ENCODE results near the gene ST3GAL3. TPM values are rescaled to one million over a fixed set of nuclear protein-coding genes. Genes with fewer than 3 reads are reported as not detected.
"Not testable (repeated sequence)": the region's sequence is repeated elsewhere in the genome, so short reads cannot be mapped to it uniquely, and the experiment has no call there.

Gene ST3GAL3
- total RNA-seq, 1 donor from 2014 or later: 13.6 TPM

DNA sequence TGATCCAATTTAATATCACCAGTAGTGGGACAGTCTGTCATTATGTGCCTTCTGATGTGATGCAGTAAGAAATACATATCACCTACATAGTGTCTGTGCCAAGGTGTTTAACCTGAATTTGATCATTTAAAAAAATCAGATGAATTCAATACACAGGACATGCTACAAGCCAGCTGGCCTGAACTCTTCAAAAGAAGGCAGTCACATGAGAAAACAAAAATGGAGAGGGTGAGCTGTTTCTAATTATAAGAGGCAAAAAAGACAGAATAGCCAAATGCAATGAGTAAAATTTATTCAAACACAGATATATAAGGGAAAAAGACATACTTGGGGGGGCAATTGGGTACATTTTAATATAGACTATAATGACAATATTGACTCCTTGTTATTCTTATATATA, 66.5 kb downstream of the ST3GAL3 start:
- H3K4me2 ChIP-seq: no peak overlapping the region

DNA sequence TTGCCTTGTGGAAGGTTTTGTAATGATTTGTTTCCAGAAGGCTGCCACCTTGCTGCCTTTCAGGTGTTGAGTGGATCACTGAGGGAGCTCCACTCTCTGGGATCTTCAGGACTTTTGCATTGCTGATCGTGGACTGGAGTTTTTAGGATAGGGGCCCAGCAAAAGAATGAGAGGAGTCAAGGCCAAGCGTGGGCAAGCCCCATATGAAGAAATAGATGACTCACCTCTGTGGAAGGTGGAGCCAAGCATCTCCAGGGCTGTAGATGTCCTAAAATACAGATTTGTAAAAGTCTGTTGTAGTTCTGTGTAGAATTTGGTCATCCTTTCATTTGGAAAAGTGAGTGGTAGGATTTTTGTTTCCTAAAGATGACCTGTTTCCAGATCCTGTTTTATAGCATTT, 67.0 kb downstream of the ST3GAL3 start:
- H3K9me3 ChIP-seq (ENCODE audit: low read depth): no peaks in the 10 kb centered on the region
- no peaks in the 10 kb centered on the region for H3K4me1 ChIP-seq
- H3K9ac ChIP-seq: no peak overlapping the region
- no peak for DNase-seq (ENCODE audit: low spot score)
- Mint-ChIP-seq H3K4me1 (no peaks in the 10 kb centered on the region), H3K4me3 (no peak overlapping the region), H3K36me3 (peaks cover 27% of the 10 kb centered on the region), H3K9me3 (peaks cover 9% of the 10 kb centered on the region), H3K27me3 (ENCODE audit: insufficient read depth, low read depth) (no peaks in the 10 kb centered on the region), H3K27ac (no peak overlapping the region)
- H3K36me3 ChIP-seq: peaks cover 3% of the 10 kb centered on the region
- no peak overlapping the region for H3K4me2 ChIP-seq
- no peaks in the 10 kb centered on the region for H3F3A ChIP-seq (ENCODE audit: low read depth)
- H3K4me3 ChIP-seq: no peak overlapping the region
- H3K79me2 ChIP-seq (ENCODE audit: low read depth): peaks cover 12% of the 10 kb centered on the region
- no peaks in the 10 kb centered on the region for H4K20me1 ChIP-seq (ENCODE audit: low read depth)
- H3K27ac ChIP-seq: no peak overlapping the region
- H2AFZ ChIP-seq (replicated peaks): no peak overlapping the region
- no peaks in the 10 kb centered on the region for H3K27me3 ChIP-seq
- no peak for TF ChIP-seq EZH2phosphoT487 (IDR thresholded peaks at IDR 0.05)
- TF ChIP-seq, protein P1, sequence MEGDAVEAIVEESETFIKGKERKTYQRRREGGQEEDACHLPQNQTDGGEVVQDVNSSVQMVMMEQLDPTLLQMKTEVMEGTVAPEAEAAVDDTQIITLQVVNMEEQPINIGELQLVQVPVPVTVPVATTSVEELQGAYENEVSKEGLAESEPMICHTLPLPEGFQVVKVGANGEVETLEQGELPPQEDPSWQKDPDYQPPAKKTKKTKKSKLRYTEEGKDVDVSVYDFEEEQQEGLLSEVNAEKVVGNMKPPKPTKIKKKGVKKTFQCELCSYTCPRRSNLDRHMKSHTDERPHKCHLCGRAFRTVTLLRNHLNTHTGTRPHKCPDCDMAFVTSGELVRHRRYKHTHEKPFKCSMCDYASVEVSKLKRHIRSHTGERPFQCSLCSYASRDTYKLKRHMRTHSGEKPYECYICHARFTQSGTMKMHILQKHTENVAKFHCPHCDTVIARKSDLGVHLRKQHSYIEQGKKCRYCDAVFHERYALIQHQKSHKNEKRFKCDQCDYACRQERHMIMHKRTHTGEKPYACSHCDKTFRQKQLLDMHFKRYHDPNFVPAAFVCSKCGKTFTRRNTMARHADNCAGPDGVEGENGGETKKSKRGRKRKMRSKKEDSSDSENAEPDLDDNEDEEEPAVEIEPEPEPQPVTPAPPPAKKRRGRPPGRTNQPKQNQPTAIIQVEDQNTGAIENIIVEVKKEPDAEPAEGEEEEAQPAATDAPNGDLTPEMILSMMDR (IDR thresholded peaks at IDR 0.05): no peak
- no peak for TF ChIP-seq EZH2 (IDR thresholded peaks at IDR 0.05)

More for the DNA sequence above, 66.5 kb downstream of the ST3GAL3 start:
- Histone ChIP-seq H3K79me2 (ENCODE audit: low read depth) (peaks cover 17% of the 10 kb centered on the region), H3F3A (ENCODE audit: low read depth) (peaks cover under 1% of the 10 kb centered on the region), H3K27ac (no peak overlapping the region), H3K4me1 (no peaks in the 10 kb centered on the region), H3K9ac (no peak overlapping the region), H3K27me3 (no peaks in the 10 kb centered on the region), H3K9me3 (ENCODE audit: low read depth) (no peaks in the 10 kb centered on the region), H3K36me3 (peaks cover 3% of the 10 kb centered on the region), H4K20me1 (ENCODE audit: low read depth) (no peaks in the 10 kb centered on the region), H3K4me3 (no peak overlapping the region), H2AFZ (replicated peaks) (no peak overlapping the region)
- Mint-ChIP-seq H3K4me3 (no peak overlapping the region), H3K4me1 (no peaks in the 10 kb centered on the region), H3K36me3 (peaks cover 21% of the 10 kb centered on the region), H3K9me3 (peaks cover 4% of the 10 kb centered on the region), H3K27me3 (ENCODE audit: insufficient read depth, low read depth) (no peaks in the 10 kb centered on the region), H3K27ac (no peak overlapping the region)
- no peak for DNase-seq (ENCODE audit: low spot score)
- no peak for TF ChIP-seq EZH2 (IDR thresholded peaks at IDR 0.05)
- TF ChIP-seq EZH2phosphoT487 (IDR thresholded peaks at IDR 0.05): no peak
- TF ChIP-seq, protein P1 (IDR thresholded peaks at IDR 0.05): no peak

DNA sequence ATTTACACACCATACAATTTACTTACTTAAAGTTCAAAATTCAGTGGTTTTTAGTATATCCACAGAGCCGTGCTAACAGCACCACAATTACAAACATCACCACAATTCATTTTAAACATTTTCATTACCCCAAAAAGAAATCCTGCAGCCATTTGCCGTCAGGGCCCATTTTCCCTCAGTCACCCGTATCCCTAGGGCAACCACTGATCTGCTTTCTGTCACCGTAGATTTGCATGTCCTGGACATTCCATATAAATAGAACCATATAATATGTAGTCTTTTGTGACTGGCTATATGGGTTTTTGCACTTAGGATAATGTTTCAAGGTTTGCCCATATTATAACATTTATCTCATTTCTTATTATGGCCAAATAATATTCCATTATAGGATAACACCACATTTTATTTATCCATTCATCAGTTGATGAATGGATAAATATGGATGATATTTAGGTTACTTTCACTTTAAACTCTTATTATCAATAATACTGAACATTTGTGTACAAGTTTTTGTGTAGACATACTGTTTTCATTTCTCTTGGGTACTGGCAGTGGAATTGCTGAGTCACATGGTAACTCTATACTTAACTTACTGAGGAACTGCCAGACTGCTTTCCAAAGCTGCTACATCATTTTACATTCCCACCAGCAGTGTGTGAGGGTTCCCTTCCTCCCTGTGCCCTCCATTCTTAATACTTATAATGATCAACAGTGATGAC, 68.9 kb downstream of the ST3GAL3 start:
- H3K36me3 ChIP-seq: peaks cover 3% of the 10 kb centered on the region
- Mint-ChIP-seq H3K27me3 (ENCODE audit: insufficient read depth, low read depth) (no peaks in the 10 kb centered on the region), H3K4me3 (no peak overlapping the region), H3K9me3 (peaks cover 20% of the 10 kb centered on the region), H3K36me3 (peaks cover 40% of the 10 kb centered on the region), H3K4me1 (no peaks in the 10 kb centered on the region), H3K27ac (no peak overlapping the region)
- H3K27ac ChIP-seq: no peak overlapping the region
- H2AFZ ChIP-seq (replicated peaks): no peak overlapping the region
- H4K20me1 ChIP-seq (ENCODE audit: low read depth): no peaks in the 10 kb centered on the region
- H3K4me1 ChIP-seq: peaks cover 5% of the 10 kb centered on the region
- no peak for DNase-seq (ENCODE audit: low spot score)
- TF ChIP-seq EZH2phosphoT487 (IDR thresholded peaks at IDR 0.05): no peak
- TF ChIP-seq EZH2 (IDR thresholded peaks at IDR 0.05): no peak
- TF ChIP-seq, protein P1 (IDR thresholded peaks at IDR 0.05): no peak
- no peaks in the 10 kb centered on the region for H3K79me2 ChIP-seq (ENCODE audit: low read depth)
- no peaks in the 10 kb centered on the region for H3F3A ChIP-seq (ENCODE audit: low read depth)
- no peak overlapping the region for H3K4me3 ChIP-seq
- peaks cover 4% of the 10 kb centered on the region for H3K9me3 ChIP-seq (ENCODE audit: low read depth)
- H3K4me2 ChIP-seq: no peak overlapping the region
- no peak overlapping the region for H3K9ac ChIP-seq
- no peaks in the 10 kb centered on the region for H3K27me3 ChIP-seq

GRCh38 chr1:43777916-43778315, 70.6 kb downstream of the ST3GAL3 start:
- H3K79me2 ChIP-seq (ENCODE audit: low read depth); H3K4me3 Mint-ChIP-seq: not testable (repeated sequence)

More at GRCh38 chr1:43777916-43778315, 70.6 kb downstream of the ST3GAL3 start:
- not testable (repeated sequence) for H3K9ac ChIP-seq; H3K36me3 ChIP-seq; H2AFZ ChIP-seq (replicated peaks); H3K27ac ChIP-seq; H4K20me1 ChIP-seq (ENCODE audit: low read depth); H3K27me3 ChIP-seq; H3K4me2 ChIP-seq; H3K4me3 ChIP-seq; DNase-seq (ENCODE audit: low spot score); H3K27me3 Mint-ChIP-seq (ENCODE audit: insufficient read depth, low read depth); H3F3A ChIP-seq (ENCODE audit: low read depth); H3K4me1 Mint-ChIP-seq; H3K9me3 ChIP-seq (ENCODE audit: low read depth); H3K27ac Mint-ChIP-seq
- Mint-ChIP-seq H3K9me3 (peaks cover 20% of the 10 kb centered on the region), H3K36me3 (peaks cover 35% of the 10 kb centered on the region)
- peaks cover 21% of the 10 kb centered on the region for H3K4me1 ChIP-seq
